Epithelial cell of proximal tubule (primary cell): Measurements from ENCODE around the gene ZDHHC1. TPM values are rescaled to one million over a fixed set of nuclear protein-coding genes. Genes with fewer than 3 reads are reported as not detected.

Source experiments
- DNase-seq: peaks from one replicate; pipeline ENCODE4 v3.0.0-alpha.2; 2011; ENCODE audit warnings: low read depth
- H3K4me3 ChIP-seq: 2 replicates; pipeline ENCODE4 v1.5.1; 2011; ENCODE audit warnings: low read depth, mild to moderate bottlenecking, low read length
- CTCF ChIP-seq: conservative IDR thresholded peaks from 2 replicates; pipeline ENCODE4 v1.5.1; 2012; ENCODE audit warnings: low read depth, mild to moderate bottlenecking, low read length
- total RNA-seq: library from RNA; depleted of rRNA; stranded (reverse); fragments of >200 nt; gene quantifications from 2 replicates; pipeline ENCODE4 v1.2.3, GENCODE V29; 2015

The ZDHHC1 gene
- total RNA-seq, 1 donor from 2014 or later = 7.3 TPM

GRCh38 chr16:67425580-67425979 lies 9.3 kb upstream of the ZDHHC1 start:
- H3K4me3 ChIP-seq = no peak overlapping the region
- DNase-seq = no peak
- no peak for TF ChIP-seq CTCF

- no peak for DNase-seq
- no peak for TF ChIP-seq CTCF
- H3K4me3 ChIP-seq = no peak overlapping the region
Observed at GRCh38 chr16:67425061-67425460, 8.8 kb upstream of the ZDHHC1 start.

- H3K4me3 ChIP-seq = no peak overlapping the region
- DNase-seq = no peak
- no peak for TF ChIP-seq CTCF
Observed at GRCh38 chr16:67424261-67424615, 8.0 kb upstream of the ZDHHC1 start.

- DNase-seq = no peak
- no peak overlapping the region for H3K4me3 ChIP-seq
- TF ChIP-seq CTCF = no peak
Observed at GRCh38 chr16:67423611-67424260, 7.5 kb upstream of the ZDHHC1 start.

- no peak for DNase-seq
- no peak overlapping the region for H3K4me3 ChIP-seq
- no peak for TF ChIP-seq CTCF
Observed at GRCh38 chr16:67423015-67423414, 6.7 kb upstream of the ZDHHC1 start.

GRCh38 chr16:67421030-67421429 lies 4.8 kb upstream of the ZDHHC1 start:
- no peak for TF ChIP-seq CTCF
- no peak for DNase-seq
- H3K4me3 ChIP-seq = no peak overlapping the region

- no peak for DNase-seq
- TF ChIP-seq CTCF = no peak
- H3K4me3 ChIP-seq = no peak overlapping the region
Observed at GRCh38 chr16:67419931-67420330, 3.7 kb upstream of the ZDHHC1 start.
